Esophagus squamous epithelium (tissue), 5 donors: ENCODE measurements around the gene NSUN6. TPM values are rescaled to one million over a fixed set of nuclear protein-coding genes. Genes with fewer than 3 reads are reported as not detected.

Experiments used
- DNase-seq: peaks from one replicate; lab custom pipeline; 2025; lab: John Stamatoyannopoulos, UW
- H3K27ac ChIP-seq, 4 donors: fragments of 200-600 bp; sonication (generic); one replicate each; pipeline ENCODE4 v1.5.1; 2016 to 2019; ENCODE audit warnings: mild to moderate bottlenecking in 1 of 4
- H3K27me3 ChIP-seq, 4 donors: fragments of 200-600 bp; sonication (generic); 1 replicate in 3 of 4; 2 replicates in 1 of 4; pipeline versions ENCODE4 v1.5.1 to v1.6.0; 2017 to 2021; ENCODE audit warnings: antibody characterized with exemption in 1 of 4
- H3K36me3 ChIP-seq, 3 donors: fragments of 200-600 bp; sonication (generic); one replicate each; pipeline ENCODE4 v1.5.1; 2016 to 2019
- H3K4me1 ChIP-seq, 3 donors: fragments of 200-600 bp; sonication (generic); one replicate each; pipeline ENCODE4 v1.5.1; 2017 to 2019
- H3K4me3 ChIP-seq, 4 donors: fragments of 200-600 bp; sonication (generic); 1 replicate in 3 of 4; 2 replicates in 1 of 4; pipeline ENCODE4 v1.5.1; 2016 to 2019; ENCODE audit warnings: mild to moderate bottlenecking in 2 of 4, moderate library complexity in 1 of 4
- H3K9me3 ChIP-seq, 3 donors: fragments of 200-600 bp; sonication (generic); one replicate each; pipeline ENCODE4 v1.5.1; 2016 to 2019
- POLR2A ChIP-seq, 4 donors: fragments of 450-650 bp; IDR thresholded peaks; one replicate each; pipeline ENCODE4 v1.6.1; 2017; ENCODE audit warnings: antibody characterized with exemption in 4 of 4, mild to moderate bottlenecking in 4 of 4, moderate library complexity in 3 of 4
- WGBS, 2 donors: methylation state at CpG; one replicate each; pipeline ENCODE4 v1.1.5; 2018; 5-methylcytosine and 5-hydroxymethylcytosine counted together
- intact Hi-C: fragments of 100-400 bp; cut with DNase I; formaldehyde crosslinking; loops from one replicate; pipeline ENCODE4 v1.15.0; 2022
- total RNA-seq, 4 donors: library from RNA; depleted of rRNA; stranded (reverse); fragments of >200 nt; gene quantifications; one replicate each; pipeline ENCODE4 v1.1.0, GENCODE V29; 2016
- TF ChIP-seq, protein P1 (sequence below), 6 experiments: fragments of 450-650 bp in 4 of 6; fragments of 200-600 bp in 2 of 6; sonication (generic) in 2 of 6; IDR thresholded peaks; one replicate each; pipeline ENCODE4 v1.5.1; 2016 to 2019; ENCODE audit warnings: antibody characterized with exemption in 6 of 6, mild to moderate bottlenecking in 4 of 6, moderate library complexity in 4 of 6
- donor health status: DM: yes; HTN: yes; CAD: no.

Gene NSUN6
- total RNA-seq, 4 donors from 2014 or later = 3.4 to 10.1 (median 5.6) TPM

DNA sequence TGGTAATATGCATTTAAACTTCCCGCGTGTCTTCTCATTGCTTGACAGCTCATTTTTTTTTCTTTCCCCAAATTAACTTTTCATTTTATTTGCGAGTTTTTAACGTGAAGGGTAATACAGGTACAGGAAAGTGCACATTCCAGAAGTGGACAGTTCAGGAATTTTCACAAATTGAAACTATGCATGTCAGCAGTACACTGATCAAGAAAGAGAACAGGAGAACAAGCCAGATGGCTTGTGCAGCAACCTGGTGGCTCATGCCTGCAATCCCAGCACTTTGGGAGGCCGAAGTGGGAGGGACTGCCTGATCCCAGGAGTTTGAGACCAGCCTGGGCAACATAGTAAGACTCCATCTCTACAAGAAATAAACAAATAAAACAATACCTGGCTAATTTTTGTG, 36.3 kb upstream of the NSUN6 start:
- no peak overlapping the region for H3K4me3 ChIP-seq
- H3K36me3 ChIP-seq = no peaks in the 10 kb centered on the region
- WGBS, 2 donors = 60 to 69% methylated on average over 5 of the region's 5 CpGs
- no peaks in the 10 kb centered on the region for H3K27me3 ChIP-seq
- no peaks in the 10 kb centered on the region for H3K9me3 ChIP-seq
- intact Hi-C loops = no loop called here
- no peak overlapping the region for H3K27ac ChIP-seq
- no peak for DNase-seq
- no peak for TF ChIP-seq POLR2A (IDR thresholded peaks at IDR 0.05)
- TF ChIP-seq, protein P1, sequence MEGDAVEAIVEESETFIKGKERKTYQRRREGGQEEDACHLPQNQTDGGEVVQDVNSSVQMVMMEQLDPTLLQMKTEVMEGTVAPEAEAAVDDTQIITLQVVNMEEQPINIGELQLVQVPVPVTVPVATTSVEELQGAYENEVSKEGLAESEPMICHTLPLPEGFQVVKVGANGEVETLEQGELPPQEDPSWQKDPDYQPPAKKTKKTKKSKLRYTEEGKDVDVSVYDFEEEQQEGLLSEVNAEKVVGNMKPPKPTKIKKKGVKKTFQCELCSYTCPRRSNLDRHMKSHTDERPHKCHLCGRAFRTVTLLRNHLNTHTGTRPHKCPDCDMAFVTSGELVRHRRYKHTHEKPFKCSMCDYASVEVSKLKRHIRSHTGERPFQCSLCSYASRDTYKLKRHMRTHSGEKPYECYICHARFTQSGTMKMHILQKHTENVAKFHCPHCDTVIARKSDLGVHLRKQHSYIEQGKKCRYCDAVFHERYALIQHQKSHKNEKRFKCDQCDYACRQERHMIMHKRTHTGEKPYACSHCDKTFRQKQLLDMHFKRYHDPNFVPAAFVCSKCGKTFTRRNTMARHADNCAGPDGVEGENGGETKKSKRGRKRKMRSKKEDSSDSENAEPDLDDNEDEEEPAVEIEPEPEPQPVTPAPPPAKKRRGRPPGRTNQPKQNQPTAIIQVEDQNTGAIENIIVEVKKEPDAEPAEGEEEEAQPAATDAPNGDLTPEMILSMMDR (IDR thresholded peaks at IDR 0.05) = no peak
- H3K4me1 ChIP-seq = peaks cover 0 to 8% (median 0%) of the 10 kb centered on the region in 3 donors

DNA sequence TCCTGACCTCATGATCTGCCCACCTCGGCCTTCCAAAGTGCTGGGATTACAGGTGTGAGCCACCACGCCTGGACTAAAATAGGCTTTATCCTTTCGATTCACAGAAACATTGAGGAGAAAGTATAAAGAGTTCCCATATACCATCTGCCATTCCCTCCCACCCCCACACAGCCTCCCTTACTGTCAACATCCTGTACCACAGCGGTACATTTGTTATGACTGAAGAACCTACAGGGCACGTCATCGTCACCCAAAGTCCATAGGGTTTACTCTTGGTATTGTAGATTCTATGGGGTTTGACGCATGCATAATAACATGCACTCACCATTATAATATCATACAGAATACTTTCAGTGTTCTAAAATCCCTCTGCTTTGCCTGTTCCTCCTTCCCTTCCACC, 35.8 kb upstream of the NSUN6 start:
- no peaks in the 10 kb centered on the region for H3K27me3 ChIP-seq
- DNase-seq = no peak
- no peak overlapping the region for H3K27ac ChIP-seq
- 83 to 84% methylated on average over 6 to 7 of the region's 7 CpGs for WGBS, 2 donors
- H3K4me3 ChIP-seq = no peak overlapping the region
- no peaks in the 10 kb centered on the region for H3K9me3 ChIP-seq
- peaks cover 0 to 8% (median 0%) of the 10 kb centered on the region in 3 donors for H3K4me1 ChIP-seq
- H3K36me3 ChIP-seq = no peaks in the 10 kb centered on the region
- intact Hi-C loops = no loop called here
- TF ChIP-seq, protein P1 (IDR thresholded peaks at IDR 0.05) = no peak
- TF ChIP-seq POLR2A (IDR thresholded peaks at IDR 0.05) = no peak

DNA sequence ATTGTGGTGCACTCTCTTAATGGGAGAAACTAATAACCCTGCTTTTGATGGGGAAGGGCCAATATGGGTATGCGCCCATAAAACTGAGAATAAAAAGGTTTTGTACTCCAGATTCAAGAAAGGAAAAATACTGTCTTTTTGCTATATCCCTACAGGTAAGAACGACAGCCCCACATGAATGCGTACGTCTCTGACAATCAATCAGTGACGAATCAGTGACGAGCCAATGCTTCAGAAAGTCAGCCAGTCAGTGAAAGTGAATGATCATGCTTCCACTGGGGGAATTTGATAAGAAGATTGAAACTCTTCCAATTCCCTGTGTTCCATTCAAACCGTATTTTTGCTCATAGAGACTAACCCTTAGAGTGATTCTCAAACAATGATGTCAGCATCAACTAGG, 34.2 kb upstream of the NSUN6 start:
- no peak for DNase-seq
- H3K27me3 ChIP-seq = no peaks in the 10 kb centered on the region

DNA sequence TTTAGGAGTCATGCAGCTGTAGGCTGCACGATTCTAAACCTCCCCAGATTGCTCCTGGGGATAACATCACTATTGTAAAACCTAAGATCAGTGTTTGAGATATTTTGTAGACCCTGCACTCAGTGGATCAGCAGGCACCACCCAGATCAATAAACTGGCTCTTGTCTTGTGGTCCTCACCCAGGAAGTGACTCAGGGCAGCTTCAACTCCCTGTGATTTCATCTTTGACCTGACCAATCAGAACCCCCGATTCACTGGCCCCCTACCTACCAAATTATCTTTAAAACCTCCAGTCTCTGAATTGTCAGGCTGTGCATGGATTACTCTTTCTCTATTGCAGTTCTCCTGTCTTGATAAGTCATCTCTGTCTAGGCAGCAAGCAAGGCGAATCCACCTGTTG, 33.6 kb upstream of the NSUN6 start:
- Histone ChIP-seq H3K9me3 (no peaks in the 10 kb centered on the region), H3K27me3 (no peaks in the 10 kb centered on the region), H3K27ac (no peak overlapping the region), H3K36me3 (no peaks in the 10 kb centered on the region), H3K4me1 (peaks cover 0 to 8% (median 0%) of the 10 kb centered on the region in 3 donors), H3K4me3 (no peak overlapping the region)
- no peak for DNase-seq
- no peak for TF ChIP-seq POLR2A (IDR thresholded peaks at IDR 0.05)
- TF ChIP-seq, protein P1 (IDR thresholded peaks at IDR 0.05) = no peak
- intact Hi-C loops = no loop called here
- WGBS, 2 donors = 58 to 77% methylated on average over 3 of the region's 3 CpGs

More for the DNA sequence above, 34.2 kb upstream of the NSUN6 start:
- Histone ChIP-seq H3K9me3 (no peaks in the 10 kb centered on the region), H3K27ac (no peak overlapping the region), H3K36me3 (no peaks in the 10 kb centered on the region), H3K4me3 (no peak overlapping the region), H3K4me1 (peaks cover 0 to 8% (median 0%) of the 10 kb centered on the region in 3 donors)
- intact Hi-C loops = no loop called here
- no peak for TF ChIP-seq POLR2A (IDR thresholded peaks at IDR 0.05)
- TF ChIP-seq, protein P1 (IDR thresholded peaks at IDR 0.05) = no peak
- WGBS, 2 donors = 73 to 83% methylated on average over 7 of the region's 7 CpGs

DNA sequence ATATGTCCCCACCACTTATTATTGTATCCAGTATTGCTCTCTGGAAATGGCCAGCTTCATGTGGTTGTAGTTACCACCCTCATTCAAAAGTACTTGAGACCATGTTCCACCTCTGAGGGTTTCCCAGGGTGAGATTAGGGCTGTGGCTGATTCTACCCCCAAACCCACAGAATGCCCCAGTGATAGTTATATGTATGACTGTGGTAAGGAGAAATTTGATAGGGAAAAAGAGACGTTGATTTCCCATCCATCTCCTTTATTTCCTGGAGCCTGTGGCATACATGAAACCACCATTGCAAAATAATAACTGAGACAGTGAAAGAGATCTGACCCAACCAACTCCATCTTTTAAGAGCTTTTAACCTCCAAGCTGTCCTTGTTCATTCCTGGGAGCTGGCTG, 33.0 kb upstream of the NSUN6 start:
- Histone ChIP-seq H3K27me3 (no peaks in the 10 kb centered on the region), H3K4me3 (no peak overlapping the region), H3K4me1 (peaks cover 0 to 4% (median 0%) of the 10 kb centered on the region in 3 donors), H3K9me3 (no peaks in the 10 kb centered on the region), H3K27ac (no peak overlapping the region), H3K36me3 (no peaks in the 10 kb centered on the region)
- WGBS, 2 donors = 56 to 71% methylated on average over 1 of the region's 1 CpG
- intact Hi-C loops = no loop called here
- TF ChIP-seq POLR2A (IDR thresholded peaks at IDR 0.05) = no peak
- no peak for DNase-seq

DNA sequence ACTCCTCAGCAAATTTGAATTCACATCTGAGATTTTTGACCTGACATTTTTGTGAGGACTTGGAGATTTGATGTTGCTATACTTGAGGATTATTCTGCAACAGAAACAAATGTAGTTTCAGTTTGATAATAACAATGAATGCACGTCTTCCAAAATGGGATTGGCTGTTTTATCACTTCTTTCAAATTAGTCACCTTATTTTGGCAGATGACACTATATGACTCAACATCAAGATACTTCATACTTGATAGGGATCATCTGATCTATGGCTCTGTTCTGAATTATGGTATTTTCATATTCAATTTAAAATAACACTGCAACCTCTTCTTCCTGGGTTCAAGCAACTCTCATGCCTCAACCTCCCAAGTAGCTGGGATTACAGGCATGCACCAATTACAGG, 32.0 kb upstream of the NSUN6 start:
- intact Hi-C loops = no loop called here
- Histone ChIP-seq H3K27ac (no peak overlapping the region), H3K4me3 (no peak overlapping the region), H3K36me3 (no peaks in the 10 kb centered on the region), H3K9me3 (no peaks in the 10 kb centered on the region), H3K27me3 (no peaks in the 10 kb centered on the region), H3K4me1 (no peaks in the 10 kb centered on the region)
- TF ChIP-seq POLR2A (IDR thresholded peaks at IDR 0.05) = no peak
- TF ChIP-seq, protein P1 (IDR thresholded peaks at IDR 0.05) = no peak
- DNase-seq = no peak
- 19 to 24% methylated on average over 1 of the region's 1 CpG for WGBS, 2 donors
